HepG2 (cell line): ENCODE results near the gene TAOK3. TPM values are rescaled to one million over a fixed set of nuclear protein-coding genes. Genes with fewer than 3 reads are reported as not detected.

Experiments
- BRD4 ChIP-seq: sonication (generic); formaldehyde crosslinking; IDR thresholded peaks from 2 replicates; pipeline ENCODE4 v1.4.0; 2020; ENCODE audit warnings: missing genetic modification reagents
- CCAR2 ChIP-seq: fragments of 200-400 bp; formaldehyde crosslinking; optimal IDR thresholded peaks from 2 replicates; pipeline ENCODE3; 2018; ENCODE audit warnings: low read depth, mild to moderate bottlenecking, low read length, moderate library complexity
- CREB1 ChIP-seq, 2 experiments: fragments of 450-650 bp in 1 of 2; IDR thresholded peaks; 2 replicates each; pipeline ENCODE4 v1.6.1; 2016 to 2017; ENCODE audit warnings: control low read depth in 1 of 2, mild to moderate bottlenecking in 1 of 2, missing compliant biosample characterization in 1 of 2, missing genetic modification characterization in 1 of 2
- HDAC1 ChIP-seq: sonication (generic); formaldehyde crosslinking; IDR thresholded peaks from 2 replicates; pipeline ENCODE4 v1.5.1; 2020; ENCODE audit warnings: mild to moderate bottlenecking, missing genetic modification reagents
- HIVEP1 ChIP-seq: sonication (generic); formaldehyde crosslinking; IDR thresholded peaks from 2 replicates; pipeline ENCODE4 v1.4.0; 2020; ENCODE audit warnings: mild to moderate bottlenecking, missing genetic modification reagents
- ISX ChIP-seq: sonication (generic); formaldehyde crosslinking; conservative IDR thresholded peaks from 2 replicates; pipeline ENCODE4 v1.5.0; 2020; ENCODE audit warnings: missing genetic modification reagents
- KAT2B ChIP-seq: fragments of 150-350 bp; IDR thresholded peaks from 2 replicates; pipeline ENCODE4 v1.6.1; 2014; ENCODE audit warnings: low read depth, low read length, borderline replicate concordance
- KDM2A ChIP-seq: sonication (generic); formaldehyde crosslinking; IDR thresholded peaks from 2 replicates; pipeline ENCODE4 v1.4.0; 2020; ENCODE audit warnings: low read depth, missing genetic modification reagents, borderline replicate concordance
- NCOA1 ChIP-seq: sonication (generic); formaldehyde crosslinking; IDR thresholded peaks from 2 replicates; pipeline ENCODE4 v1.9.0; 2021; ENCODE audit warnings: missing genetic modification reagents
- PHB2 ChIP-seq: fragments of 450-650 bp; IDR thresholded peaks from 2 replicates; pipeline ENCODE4 v1.6.1; 2018; ENCODE audit not compliant: partially characterized antibody
- SMAD9 ChIP-seq: sonication (generic); formaldehyde crosslinking; IDR thresholded peaks from 2 replicates; pipeline ENCODE4 v1.5.1; 2020; ENCODE audit warnings: mild to moderate bottlenecking, missing genetic modification reagents
- ZBTB42 ChIP-seq: sonication (generic); formaldehyde crosslinking; IDR thresholded peaks from 2 replicates; pipeline ENCODE4 v1.5.0; 2020; ENCODE audit warnings: mild to moderate bottlenecking, missing genetic modification reagents
- ZBTB7A ChIP-seq: sonication (generic); formaldehyde crosslinking; IDR thresholded peaks from 2 replicates; pipeline ENCODE4 v1.8.0; 2022; ENCODE audit warnings: mild to moderate bottlenecking, missing genetic modification reagents
- ZNF136 ChIP-seq: sonication (generic); formaldehyde crosslinking; IDR thresholded peaks from 2 replicates; pipeline ENCODE4 v1.8.1; 2022; ENCODE audit warnings: low read depth, mild to moderate bottlenecking, moderate library complexity, missing genetic modification reagents
- ZNF225 ChIP-seq: sonication (generic); formaldehyde crosslinking; IDR thresholded peaks from 2 replicates; pipeline ENCODE4 v1.4.0; 2020; ENCODE audit warnings: mild to moderate bottlenecking, missing genetic modification reagents
- polyA plus RNA-seq, 8 experiments: library from polyadenylated mRNA; depleted of rRNA in 3 of 8; stranded (reverse) in 7 of 8; unstranded in 1 of 8; fragments of >200 nt; fragmentation: Illumina TruSeq in 4 of 8; extraction: Trizol in 4 of 8; gene quantifications; 2 replicates each; pipeline versions ENCODE4 v1.2.1 to v1.2.3, GENCODE V29; 2011 to 2016; ENCODE audit warnings: low read depth in 4 of 8, missing spikeins in 1 of 8, mixed read lengths in 1 of 8; ENCODE audit not compliant: insufficient read depth in 1 of 8
- total RNA-seq, 5 experiments: library from RNA; depleted of rRNA; stranded (reverse); fragments of >200 nt; fragmentation: Illumina TruSeq; extraction: Trizol; gene quantifications; 2 replicates each; pipeline ENCODE4 v1.2.3, GENCODE V29; 2016; ENCODE audit warnings: low read depth in 1 of 5
- TF ChIP-seq, protein P1 (sequence below): sonication (generic); formaldehyde crosslinking; IDR thresholded peaks from 2 replicates; pipeline ENCODE4 v1.4.0; 2020; ENCODE audit warnings: missing genetic modification reagents, mild to moderate bottlenecking, borderline replicate concordance
- TF ChIP-seq, protein P2 (sequence below): sonication (generic); formaldehyde crosslinking; conservative IDR thresholded peaks from 2 replicates; pipeline ENCODE4 v1.4.0; 2020; ENCODE audit warnings: missing genetic modification reagents
- TF ChIP-seq, protein P3 (sequence below): sonication (generic); formaldehyde crosslinking; IDR thresholded peaks from 2 replicates; pipeline ENCODE4 v1.4.0; 2020; ENCODE audit warnings: mild to moderate bottlenecking, missing genetic modification reagents
- TF ChIP-seq, protein P4 (sequence below): sonication (generic); formaldehyde crosslinking; conservative IDR thresholded peaks from 2 replicates; pipeline ENCODE4 v1.8.0; 2022; ENCODE audit warnings: low read depth, missing genetic modification reagents

Gene TAOK3
- total and polyA plus RNA-seq, 2 of the 13 experiments (the other 11 are each of a cell fraction or from before 2014, with no cell fraction given): 10.4 to 12.3 TPM

DNA sequence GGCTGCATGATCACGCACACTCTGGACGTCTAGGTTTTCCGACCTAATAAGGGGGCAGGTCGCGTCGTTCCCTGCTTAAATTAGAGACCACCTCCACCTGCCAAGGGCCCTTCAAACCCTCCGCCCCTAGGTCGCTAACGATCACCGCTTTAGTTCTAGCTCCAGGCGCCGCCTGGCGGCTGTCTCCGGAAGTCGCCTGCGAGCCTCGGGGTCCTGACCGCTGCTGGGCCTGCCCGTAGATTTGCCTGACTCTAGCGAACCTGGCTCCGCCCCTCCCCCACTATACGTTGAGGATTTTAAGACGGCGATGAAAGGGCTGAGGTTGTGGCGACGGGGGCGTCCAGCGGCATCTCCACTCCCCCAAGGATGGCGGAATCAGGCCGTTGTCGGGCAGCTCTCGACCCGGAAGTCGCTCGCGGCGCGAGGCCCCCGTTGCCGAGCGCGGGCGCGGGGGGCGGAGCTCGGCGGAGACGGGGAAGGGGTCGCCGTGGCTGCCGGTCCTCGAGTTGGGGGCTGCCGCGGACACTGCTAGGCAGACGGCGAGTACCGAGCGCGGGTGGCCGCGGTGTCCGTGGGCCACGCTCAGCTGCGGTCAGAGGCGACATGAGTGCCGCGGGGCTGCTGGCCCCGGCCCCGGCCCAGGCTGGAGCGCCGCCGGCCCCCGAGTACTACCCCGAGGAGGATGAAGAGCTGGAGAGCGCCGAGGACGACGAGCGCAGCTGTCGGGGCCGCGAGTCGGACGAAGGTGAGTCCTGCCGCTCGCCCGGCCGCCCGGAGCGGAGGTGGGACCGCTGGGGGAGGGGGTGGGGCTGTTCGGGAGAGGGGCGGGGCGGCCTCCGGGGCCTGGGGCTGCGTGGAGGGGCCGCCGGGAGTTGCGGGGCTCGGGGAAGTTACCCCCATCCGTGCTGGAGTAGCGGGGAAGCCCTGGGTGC lies 3.6 kb upstream of the TAOK3 start, which contains the start of gene SUDS3 (continued):
- TF ChIP-seq, protein P1, sequence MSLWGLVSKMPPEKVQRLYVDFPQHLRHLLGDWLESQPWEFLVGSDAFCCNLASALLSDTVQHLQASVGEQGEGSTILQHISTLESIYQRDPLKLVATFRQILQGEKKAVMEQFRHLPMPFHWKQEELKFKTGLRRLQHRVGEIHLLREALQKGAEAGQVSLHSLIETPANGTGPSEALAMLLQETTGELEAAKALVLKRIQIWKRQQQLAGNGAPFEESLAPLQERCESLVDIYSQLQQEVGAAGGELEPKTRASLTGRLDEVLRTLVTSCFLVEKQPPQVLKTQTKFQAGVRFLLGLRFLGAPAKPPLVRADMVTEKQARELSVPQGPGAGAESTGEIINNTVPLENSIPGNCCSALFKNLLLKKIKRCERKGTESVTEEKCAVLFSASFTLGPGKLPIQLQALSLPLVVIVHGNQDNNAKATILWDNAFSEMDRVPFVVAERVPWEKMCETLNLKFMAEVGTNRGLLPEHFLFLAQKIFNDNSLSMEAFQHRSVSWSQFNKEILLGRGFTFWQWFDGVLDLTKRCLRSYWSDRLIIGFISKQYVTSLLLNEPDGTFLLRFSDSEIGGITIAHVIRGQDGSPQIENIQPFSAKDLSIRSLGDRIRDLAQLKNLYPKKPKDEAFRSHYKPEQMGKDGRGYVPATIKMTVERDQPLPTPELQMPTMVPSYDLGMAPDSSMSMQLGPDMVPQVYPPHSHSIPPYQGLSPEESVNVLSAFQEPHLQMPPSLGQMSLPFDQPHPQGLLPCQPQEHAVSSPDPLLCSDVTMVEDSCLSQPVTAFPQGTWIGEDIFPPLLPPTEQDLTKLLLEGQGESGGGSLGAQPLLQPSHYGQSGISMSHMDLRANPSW (CRISPR knock-in tag): no peak
- TF ChIP-seq KDM2A: peak; percentile 87
- no peak; the same call in 1 of the 2 replicates for TF ChIP-seq HIVEP1 (CRISPR knock-in tag)
- no peak for TF ChIP-seq CCAR2
- no peak for TF ChIP-seq KAT2B
- peak; percentile 50; the same call in 1 of the 2 replicates for TF ChIP-seq BRD4 (CRISPR knock-in tag)
- TF ChIP-seq ZNF136 (CRISPR knock-in tag): peak; percentile 76; the same call in 1 of the 2 replicates
- TF ChIP-seq SMAD9 (CRISPR knock-in tag): no peak
- no peak for TF ChIP-seq PHB2
- TF ChIP-seq ZBTB7A (CRISPR knock-in tag): peak; percentile 72; the same call in 1 of the 2 replicates
- peak; percentile 71 for TF ChIP-seq HDAC1 (CRISPR knock-in tag)
- no peak for TF ChIP-seq NCOA1
- TF ChIP-seq, protein P2, sequence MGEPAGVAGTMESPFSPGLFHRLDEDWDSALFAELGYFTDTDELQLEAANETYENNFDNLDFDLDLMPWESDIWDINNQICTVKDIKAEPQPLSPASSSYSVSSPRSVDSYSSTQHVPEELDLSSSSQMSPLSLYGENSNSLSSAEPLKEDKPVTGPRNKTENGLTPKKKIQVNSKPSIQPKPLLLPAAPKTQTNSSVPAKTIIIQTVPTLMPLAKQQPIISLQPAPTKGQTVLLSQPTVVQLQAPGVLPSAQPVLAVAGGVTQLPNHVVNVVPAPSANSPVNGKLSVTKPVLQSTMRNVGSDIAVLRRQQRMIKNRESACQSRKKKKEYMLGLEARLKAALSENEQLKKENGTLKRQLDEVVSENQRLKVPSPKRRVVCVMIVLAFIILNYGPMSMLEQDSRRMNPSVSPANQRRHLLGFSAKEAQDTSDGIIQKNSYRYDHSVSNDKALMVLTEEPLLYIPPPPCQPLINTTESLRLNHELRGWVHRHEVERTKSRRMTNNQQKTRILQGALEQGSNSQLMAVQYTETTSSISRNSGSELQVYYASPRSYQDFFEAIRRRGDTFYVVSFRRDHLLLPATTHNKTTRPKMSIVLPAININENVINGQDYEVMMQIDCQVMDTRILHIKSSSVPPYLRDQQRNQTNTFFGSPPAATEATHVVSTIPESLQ: no peak
- TF ChIP-seq ZNF225 (CRISPR knock-in tag): peak; percentile 75; the same call in 1 of the 2 replicates
- TF ChIP-seq, protein P3, sequence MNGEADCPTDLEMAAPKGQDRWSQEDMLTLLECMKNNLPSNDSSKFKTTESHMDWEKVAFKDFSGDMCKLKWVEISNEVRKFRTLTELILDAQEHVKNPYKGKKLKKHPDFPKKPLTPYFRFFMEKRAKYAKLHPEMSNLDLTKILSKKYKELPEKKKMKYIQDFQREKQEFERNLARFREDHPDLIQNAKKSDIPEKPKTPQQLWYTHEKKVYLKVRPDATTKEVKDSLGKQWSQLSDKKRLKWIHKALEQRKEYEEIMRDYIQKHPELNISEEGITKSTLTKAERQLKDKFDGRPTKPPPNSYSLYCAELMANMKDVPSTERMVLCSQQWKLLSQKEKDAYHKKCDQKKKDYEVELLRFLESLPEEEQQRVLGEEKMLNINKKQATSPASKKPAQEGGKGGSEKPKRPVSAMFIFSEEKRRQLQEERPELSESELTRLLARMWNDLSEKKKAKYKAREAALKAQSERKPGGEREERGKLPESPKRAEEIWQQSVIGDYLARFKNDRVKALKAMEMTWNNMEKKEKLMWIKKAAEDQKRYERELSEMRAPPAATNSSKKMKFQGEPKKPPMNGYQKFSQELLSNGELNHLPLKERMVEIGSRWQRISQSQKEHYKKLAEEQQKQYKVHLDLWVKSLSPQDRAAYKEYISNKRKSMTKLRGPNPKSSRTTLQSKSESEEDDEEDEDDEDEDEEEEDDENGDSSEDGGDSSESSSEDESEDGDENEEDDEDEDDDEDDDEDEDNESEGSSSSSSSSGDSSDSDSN (CRISPR knock-in tag): peak; percentile 46; the same call in 1 of the 2 replicates
- TF ChIP-seq, protein P4, sequence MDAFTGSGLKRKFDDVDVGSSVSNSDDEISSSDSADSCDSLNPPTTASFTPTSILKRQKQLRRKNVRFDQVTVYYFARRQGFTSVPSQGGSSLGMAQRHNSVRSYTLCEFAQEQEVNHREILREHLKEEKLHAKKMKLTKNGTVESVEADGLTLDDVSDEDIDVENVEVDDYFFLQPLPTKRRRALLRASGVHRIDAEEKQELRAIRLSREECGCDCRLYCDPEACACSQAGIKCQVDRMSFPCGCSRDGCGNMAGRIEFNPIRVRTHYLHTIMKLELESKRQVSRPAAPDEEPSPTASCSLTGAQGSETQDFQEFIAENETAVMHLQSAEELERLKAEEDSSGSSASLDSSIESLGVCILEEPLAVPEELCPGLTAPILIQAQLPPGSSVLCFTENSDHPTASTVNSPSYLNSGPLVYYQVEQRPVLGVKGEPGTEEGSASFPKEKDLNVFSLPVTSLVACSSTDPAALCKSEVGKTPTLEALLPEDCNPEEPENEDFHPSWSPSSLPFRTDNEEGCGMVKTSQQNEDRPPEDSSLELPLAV (CRISPR knock-in tag): no peak
- no peak for TF ChIP-seq ISX (CRISPR knock-in tag)
- TF ChIP-seq ZBTB42 (CRISPR knock-in tag): no peak
- TF ChIP-seq CREB1 (IDR thresholded peaks at IDR 0.05): no peak
- no peak for TF ChIP-seq CREB1 (CRISPR knock-in tag; IDR thresholded peaks at IDR 0.05)
